IMR-90 (cell line): Measurements from ENCODE around the gene PMM2.

Source experiments
- CEBPB ChIP-seq: IDR thresholded peaks from 2 replicates; pipeline ENCODE4 v1.6.1; 2012; ENCODE audit warnings: low read depth, low read length, improper control_type of control experiment
- ELK1 ChIP-seq: fragments of 150-350 bp; IDR thresholded peaks from 2 replicates; pipeline ENCODE4 v1.6.1; 2016; ENCODE audit warnings: low read depth, mild to moderate bottlenecking, low read length, moderate library complexity, borderline replicate concordance
- MAFK ChIP-seq: IDR thresholded peaks from 2 replicates; pipeline ENCODE4 v1.6.1; 2012; ENCODE audit warnings: low read depth, low read length, improper control_type of control experiment
- MAZ ChIP-seq: IDR thresholded peaks from 2 replicates; pipeline ENCODE4 v1.6.1; 2012; ENCODE audit warnings: low read depth, mild to moderate bottlenecking, low read length, improper control_type of control experiment, moderate library complexity, borderline replicate concordance
- POLR2A ChIP-seq: IDR thresholded peaks from 2 replicates; pipeline ENCODE4 v1.6.1; 2012; ENCODE audit warnings: mild to moderate bottlenecking, low read depth, low read length
- SMC3 ChIP-seq: fragments of 150-350 bp; IDR thresholded peaks from 2 replicates; pipeline ENCODE4 v1.6.1; 2016; ENCODE audit warnings: low read depth, mild to moderate bottlenecking, antibody characterized with exemption, low read length, moderate library complexity
- TF ChIP-seq, protein P1 (sequence below): conservative IDR thresholded peaks from 2 replicates; pipeline ENCODE4 v1.5.1; 2012; ENCODE audit warnings: mild to moderate bottlenecking, low read depth, low read length, improper control_type of control experiment
- TF ChIP-seq, protein P2 (sequence below): fragments of 150-350 bp; IDR thresholded peaks from 2 replicates; pipeline ENCODE4 v1.6.1; 2017; ENCODE audit warnings: mild to moderate bottlenecking, antibody characterized with exemption, low read length, low read depth

- TF ChIP-seq, protein P1, sequence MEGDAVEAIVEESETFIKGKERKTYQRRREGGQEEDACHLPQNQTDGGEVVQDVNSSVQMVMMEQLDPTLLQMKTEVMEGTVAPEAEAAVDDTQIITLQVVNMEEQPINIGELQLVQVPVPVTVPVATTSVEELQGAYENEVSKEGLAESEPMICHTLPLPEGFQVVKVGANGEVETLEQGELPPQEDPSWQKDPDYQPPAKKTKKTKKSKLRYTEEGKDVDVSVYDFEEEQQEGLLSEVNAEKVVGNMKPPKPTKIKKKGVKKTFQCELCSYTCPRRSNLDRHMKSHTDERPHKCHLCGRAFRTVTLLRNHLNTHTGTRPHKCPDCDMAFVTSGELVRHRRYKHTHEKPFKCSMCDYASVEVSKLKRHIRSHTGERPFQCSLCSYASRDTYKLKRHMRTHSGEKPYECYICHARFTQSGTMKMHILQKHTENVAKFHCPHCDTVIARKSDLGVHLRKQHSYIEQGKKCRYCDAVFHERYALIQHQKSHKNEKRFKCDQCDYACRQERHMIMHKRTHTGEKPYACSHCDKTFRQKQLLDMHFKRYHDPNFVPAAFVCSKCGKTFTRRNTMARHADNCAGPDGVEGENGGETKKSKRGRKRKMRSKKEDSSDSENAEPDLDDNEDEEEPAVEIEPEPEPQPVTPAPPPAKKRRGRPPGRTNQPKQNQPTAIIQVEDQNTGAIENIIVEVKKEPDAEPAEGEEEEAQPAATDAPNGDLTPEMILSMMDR, result no peak
- TF ChIP-seq SMC3, result no peak
- no peak for TF ChIP-seq POLR2A
- no peak for TF ChIP-seq MAZ
- no peak for TF ChIP-seq ELK1
- TF ChIP-seq CEBPB, result no peak
- TF ChIP-seq MAFK, result no peak
- TF ChIP-seq, protein P2, sequence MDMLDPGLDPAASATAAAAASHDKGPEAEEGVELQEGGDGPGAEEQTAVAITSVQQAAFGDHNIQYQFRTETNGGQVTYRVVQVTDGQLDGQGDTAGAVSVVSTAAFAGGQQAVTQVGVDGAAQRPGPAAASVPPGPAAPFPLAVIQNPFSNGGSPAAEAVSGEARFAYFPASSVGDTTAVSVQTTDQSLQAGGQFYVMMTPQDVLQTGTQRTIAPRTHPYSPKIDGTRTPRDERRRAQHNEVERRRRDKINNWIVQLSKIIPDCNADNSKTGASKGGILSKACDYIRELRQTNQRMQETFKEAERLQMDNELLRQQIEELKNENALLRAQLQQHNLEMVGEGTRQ, result no peak
Observed at GRCh38 chr16:8752706-8753105, 44.9 kb upstream of the PMM2 start.
